GM18517 (cell line): ENCODE measurements around the gene ANGPTL4.
A peak's percentile ranks its signal among the peaks of the same experiment; 100 is the strongest.

ENCODE experiments used
- ATAC-seq: cut with Tn5 transposase; IDR thresholded peaks from one replicate; pipeline ENCODE4 v1.9.1; 2021; ENCODE audit warnings: mild to moderate bottlenecking, moderate library complexity; ENCODE audit not compliant: unreplicated experiment

The ANGPTL4 gene

GRCh38 chr19:8412783-8413628 is 49.1 kb downstream of the ANGPTL4 start, which contains the start of gene MARCHF2:
TSS of gene MARCHF2 (plus strand) at chr19:8413305. CDS start at chr19:8421841, 8,536 bp downstream.
- ATAC-seq: peak; percentile 92

- no peak for ATAC-seq
These were observed 49.7 kb downstream of the ANGPTL4 start for GRCh38 chr19:8413629-8413995.

GRCh38 chr19:8416796-8417195 is 52.8 kb downstream of the ANGPTL4 start:
- ATAC-seq: no peak

- ATAC-seq: no peak
These were observed 57.8 kb downstream of the ANGPTL4 start for GRCh38 chr19:8421484-8422461.

GRCh38 chr19:8423817-8424223 is 59.9 kb downstream of the ANGPTL4 start:
- ATAC-seq: no peak
